ENCODE data around the gene TSPEAR. TPM values are rescaled to one million over a fixed set of nuclear protein-coding genes. Genes with fewer than 3 reads are reported as not detected.

TSPEAR gene
- total RNA-seq, 4 donors from 2014 or later = not detected

- no peak for TF ChIP-seq CTCF (IDR thresholded peaks at IDR 0.05; ENCODE audit: low read depth)
Measured at GRCh38 chr21:44533121-44533890, 178.1 kb downstream of the TSPEAR start.

- no peak for TF ChIP-seq CTCF (IDR thresholded peaks at IDR 0.05; ENCODE audit: low read depth)
Measured at GRCh38 chr21:44532712-44533111, 178.7 kb downstream of the TSPEAR start.

DNA sequence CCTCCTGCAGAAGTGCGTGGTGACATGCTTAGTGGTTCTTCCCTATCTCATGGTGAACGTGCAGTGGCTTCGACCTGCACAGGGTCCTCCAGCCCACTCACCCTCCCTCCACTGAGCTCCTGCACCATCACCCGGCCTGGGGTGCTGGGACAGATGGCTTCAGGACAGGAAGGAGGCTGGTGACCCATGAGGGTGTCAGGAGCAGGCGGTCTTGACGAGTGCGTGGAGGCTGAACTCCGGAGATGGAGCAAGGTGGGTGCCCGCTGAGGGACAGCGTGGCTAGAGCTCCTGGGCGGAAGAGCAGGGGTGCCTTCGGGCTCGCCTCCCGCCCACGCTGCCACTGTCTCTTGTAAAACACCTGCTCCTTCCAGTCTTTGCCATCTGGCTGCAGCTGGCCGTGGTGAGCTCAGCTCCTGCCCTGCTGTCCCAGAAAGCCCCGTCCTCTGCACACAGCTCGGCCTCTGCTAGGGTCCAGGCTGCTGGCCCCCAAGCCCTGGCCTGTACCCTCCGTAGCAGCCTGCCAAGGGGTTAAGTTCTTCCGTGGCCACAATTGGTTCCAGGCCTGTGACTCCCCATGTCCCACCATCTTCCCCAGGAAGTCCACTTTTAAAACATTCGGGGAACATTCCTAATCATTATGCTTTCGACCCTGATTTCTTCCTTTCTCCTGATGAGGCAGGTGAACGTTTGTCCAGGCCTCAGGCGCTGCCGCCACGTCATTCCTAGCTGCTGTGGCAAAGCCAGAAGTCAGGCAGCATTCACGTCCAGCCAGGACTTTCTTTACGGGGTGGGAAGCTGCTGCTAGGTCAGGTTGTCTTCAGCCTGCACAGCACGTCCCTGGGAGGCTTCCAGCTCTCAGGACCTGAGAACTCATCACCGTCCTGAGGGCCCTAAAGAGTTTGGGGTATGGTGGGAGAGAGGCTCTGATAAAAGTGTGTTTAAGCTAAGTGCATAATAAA lies 179.5 kb downstream of the TSPEAR start:
- TF ChIP-seq CTCF (IDR thresholded peaks at IDR 0.05; ENCODE audit: low read depth) = no peak

GRCh38 chr21:44530903-44531605 lies 180.3 kb downstream of the TSPEAR start:
- TF ChIP-seq CTCF (IDR thresholded peaks at IDR 0.05; ENCODE audit: low read depth) = no peak

- TF ChIP-seq CTCF (IDR thresholded peaks at IDR 0.05; ENCODE audit: low read depth) = no peak
Measured at GRCh38 chr21:44530221-44530902, 181.0 kb downstream of the TSPEAR start.

DNA sequence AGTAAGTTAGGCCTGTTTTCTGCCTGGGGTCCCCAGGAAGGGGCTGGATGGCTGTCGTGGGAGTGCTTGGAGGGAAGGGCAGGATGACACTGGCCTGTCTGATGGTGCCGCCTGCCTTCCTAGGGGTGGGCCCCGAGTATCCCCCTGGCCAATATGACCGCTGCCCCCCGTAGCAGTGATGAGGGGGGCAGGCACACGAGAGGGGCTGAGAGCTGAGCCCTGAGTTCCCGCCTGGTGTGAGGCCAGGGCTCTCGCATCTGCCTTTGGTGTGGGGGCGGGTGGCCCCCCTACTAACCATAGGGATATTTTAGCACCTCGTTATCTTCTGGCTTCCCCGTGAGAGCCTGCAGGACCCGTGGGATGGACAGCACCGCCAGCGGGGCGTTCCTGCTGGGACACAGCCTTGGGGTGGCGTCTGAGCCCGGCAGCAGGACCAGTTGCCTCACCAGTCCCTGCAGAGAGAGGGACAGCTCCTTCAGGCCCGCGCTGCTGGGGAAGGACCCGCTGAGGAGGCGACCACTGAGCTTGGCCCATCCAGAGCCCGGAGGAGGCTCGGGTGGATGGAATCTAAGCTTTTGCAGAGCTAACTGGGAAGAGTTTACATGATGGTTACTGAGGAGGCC lies 181.8 kb downstream of the TSPEAR start:
- TF ChIP-seq CTCF (IDR thresholded peaks at IDR 0.05; ENCODE audit: low read depth) = no peak

Measured in subcutaneous adipose tissue (tissue), 4 donors.